ENCODE data around the gene TMEM151B. TPM values are rescaled to one million over a fixed set of nuclear protein-coding genes. Genes with fewer than 3 reads are reported as not detected.

TMEM151B gene
- total and polyA plus RNA-seq, 2 of the 13 experiments (the other 11 are each of a cell fraction or from before 2014, with no cell fraction given) = not detected

GRCh38 chr6:44235891-44236516 is 34.2 kb upstream of the TMEM151B start (continued):
- no peak for TF ChIP-seq ATF5 (CRISPR knock-in tag; IDR thresholded peaks at IDR 0.05; ENCODE audit: low read depth)
- TF ChIP-seq ZNF766 (CRISPR knock-in tag; IDR thresholded peaks at IDR 0.05; ENCODE audit: borderline replicate concordance) = no peak
- TF ChIP-seq KDM5A (IDR thresholded peaks at IDR 0.05; ENCODE audit: borderline replicate concordance, low read length) = no peak
- TF ChIP-seq TEAD3 (CRISPR knock-in tag; optimal IDR thresholded peaks at IDR 0.05; ENCODE audit: borderline replicate concordance) = peak; percentile 32
- no peak for TF ChIP-seq ZNF136 (CRISPR knock-in tag; IDR thresholded peaks at IDR 0.05; ENCODE audit: low read depth)
- TF ChIP-seq MAFG (CRISPR knock-in tag; IDR thresholded peaks at IDR 0.05) = no peak
- no peak for TF ChIP-seq DDIT3 (CRISPR knock-in tag; IDR thresholded peaks at IDR 0.05)
- TF ChIP-seq CEBPG (CRISPR knock-in tag; IDR thresholded peaks at IDR 0.05) = peak; percentile 64
- no peak for TF ChIP-seq SRF (IDR thresholded peaks at IDR 0.05; ENCODE audit: low read depth, low read length)
- TF ChIP-seq HMG20B (CRISPR knock-in tag; conservative IDR thresholded peaks at IDR 0.05) = no peak
- TF ChIP-seq ZNF160 (CRISPR knock-in tag; IDR thresholded peaks at IDR 0.05) = no peak
- no peak for TF ChIP-seq MED13 (CRISPR knock-in tag; IDR thresholded peaks at IDR 0.05)
- peak; percentile 25; the same call in 1 of the 2 replicates for TF ChIP-seq SMC3 (IDR thresholded peaks at IDR 0.05; ENCODE audit: low read length)

Data from HepG2 (cell line).